ENCODE results near the gene TJAP1.

GRCh38 chr6:43505718-43506117 is 28.3 kb downstream of the TJAP1 start:
- TF ChIP-seq, protein P1, sequence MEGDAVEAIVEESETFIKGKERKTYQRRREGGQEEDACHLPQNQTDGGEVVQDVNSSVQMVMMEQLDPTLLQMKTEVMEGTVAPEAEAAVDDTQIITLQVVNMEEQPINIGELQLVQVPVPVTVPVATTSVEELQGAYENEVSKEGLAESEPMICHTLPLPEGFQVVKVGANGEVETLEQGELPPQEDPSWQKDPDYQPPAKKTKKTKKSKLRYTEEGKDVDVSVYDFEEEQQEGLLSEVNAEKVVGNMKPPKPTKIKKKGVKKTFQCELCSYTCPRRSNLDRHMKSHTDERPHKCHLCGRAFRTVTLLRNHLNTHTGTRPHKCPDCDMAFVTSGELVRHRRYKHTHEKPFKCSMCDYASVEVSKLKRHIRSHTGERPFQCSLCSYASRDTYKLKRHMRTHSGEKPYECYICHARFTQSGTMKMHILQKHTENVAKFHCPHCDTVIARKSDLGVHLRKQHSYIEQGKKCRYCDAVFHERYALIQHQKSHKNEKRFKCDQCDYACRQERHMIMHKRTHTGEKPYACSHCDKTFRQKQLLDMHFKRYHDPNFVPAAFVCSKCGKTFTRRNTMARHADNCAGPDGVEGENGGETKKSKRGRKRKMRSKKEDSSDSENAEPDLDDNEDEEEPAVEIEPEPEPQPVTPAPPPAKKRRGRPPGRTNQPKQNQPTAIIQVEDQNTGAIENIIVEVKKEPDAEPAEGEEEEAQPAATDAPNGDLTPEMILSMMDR (IDR thresholded peaks at IDR 0.05; ENCODE audit: insufficient read depth, low read length), result no peak
- TF ChIP-seq REST (IDR thresholded peaks at IDR 0.05; ENCODE audit: insufficient replicate concordance, low read depth) (no peak), SPI1 (IDR thresholded peaks at IDR 0.05; ENCODE audit: borderline replicate concordance, low read depth) (no peak), POLR2AphosphoS5 (IDR thresholded peaks at IDR 0.05; ENCODE audit: low read depth) (no peak)

Measured in HL-60 (cell line).